Activated naive CD4-positive, alpha-beta T cell treated with Interleukin-2 at 50 U/mL for 16 hours (primary cell): ENCODE results near the gene SETBP1.
A peak's percentile ranks its signal among the peaks of the same experiment; 100 is the strongest.

Source experiments
- DNase-seq: peaks from one replicate; pipeline ENCODE4 v3.0.0-alpha.2; 2020

SETBP1 gene

GRCh38 chr18:44884431-44884830 lies 203.7 kb downstream of the SETBP1 start:
- DNase-seq = no peak

DNA sequence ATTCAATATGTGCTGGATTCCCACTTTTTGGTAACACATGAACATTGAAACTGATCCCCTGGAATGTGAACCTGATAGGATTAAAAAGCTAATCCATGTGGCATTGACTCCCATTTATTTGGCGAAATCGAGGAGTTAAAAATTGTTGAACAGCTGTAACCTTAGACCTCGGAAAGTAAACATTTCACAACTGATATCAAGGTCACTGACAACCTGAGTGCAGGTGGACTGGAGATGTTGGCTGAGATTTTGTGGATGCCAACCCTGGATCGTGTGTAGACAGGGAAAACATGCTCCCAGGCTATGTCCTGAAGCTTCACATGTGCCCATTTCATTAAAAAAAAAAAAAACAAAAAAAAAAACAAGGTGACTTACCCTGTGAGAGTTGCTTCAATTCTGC lies 204.8 kb downstream of the SETBP1 start:
- DNase-seq = no peak

DNA sequence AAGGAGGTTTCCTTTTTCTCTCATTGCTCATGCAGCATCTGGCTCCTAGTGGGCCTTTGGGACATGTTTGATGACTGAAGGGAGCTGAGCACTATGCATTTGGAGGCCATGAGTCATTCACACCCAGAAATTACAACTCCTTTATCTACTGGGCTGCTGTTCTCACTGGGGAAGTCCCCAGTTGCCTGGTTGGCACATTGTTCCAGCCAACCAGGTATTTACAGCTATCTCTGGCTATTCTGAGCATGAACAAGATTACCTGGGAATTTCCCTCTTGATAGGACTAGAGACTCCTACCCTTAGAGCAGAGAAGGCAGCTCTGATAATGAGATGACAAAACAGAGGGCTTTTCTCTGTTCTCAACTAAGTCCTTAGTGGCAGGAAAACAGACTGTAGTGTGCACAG lies 206.5 kb downstream of the SETBP1 start:
- DNase-seq = peak; percentile 57

DNA sequence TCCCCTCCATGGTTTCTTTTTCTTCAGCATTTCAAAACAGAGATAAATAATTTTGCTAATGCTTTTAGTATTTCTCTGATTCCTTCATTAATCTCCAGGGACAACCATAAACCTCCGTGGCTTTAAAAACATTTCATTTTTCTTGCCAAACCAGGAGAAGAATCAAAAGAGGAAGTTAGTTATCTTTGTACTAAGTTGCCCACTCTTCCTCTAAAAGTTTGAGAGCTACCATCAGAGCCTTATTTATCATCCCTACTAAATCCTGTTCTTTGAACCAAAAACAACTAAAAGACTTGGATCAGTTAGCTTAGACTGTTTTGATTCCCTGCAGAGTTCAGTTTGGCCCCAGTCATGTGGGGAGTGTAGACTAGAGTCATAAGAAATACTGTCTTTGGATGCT lies 208.4 kb downstream of the SETBP1 start:
- no peak for DNase-seq

DNA sequence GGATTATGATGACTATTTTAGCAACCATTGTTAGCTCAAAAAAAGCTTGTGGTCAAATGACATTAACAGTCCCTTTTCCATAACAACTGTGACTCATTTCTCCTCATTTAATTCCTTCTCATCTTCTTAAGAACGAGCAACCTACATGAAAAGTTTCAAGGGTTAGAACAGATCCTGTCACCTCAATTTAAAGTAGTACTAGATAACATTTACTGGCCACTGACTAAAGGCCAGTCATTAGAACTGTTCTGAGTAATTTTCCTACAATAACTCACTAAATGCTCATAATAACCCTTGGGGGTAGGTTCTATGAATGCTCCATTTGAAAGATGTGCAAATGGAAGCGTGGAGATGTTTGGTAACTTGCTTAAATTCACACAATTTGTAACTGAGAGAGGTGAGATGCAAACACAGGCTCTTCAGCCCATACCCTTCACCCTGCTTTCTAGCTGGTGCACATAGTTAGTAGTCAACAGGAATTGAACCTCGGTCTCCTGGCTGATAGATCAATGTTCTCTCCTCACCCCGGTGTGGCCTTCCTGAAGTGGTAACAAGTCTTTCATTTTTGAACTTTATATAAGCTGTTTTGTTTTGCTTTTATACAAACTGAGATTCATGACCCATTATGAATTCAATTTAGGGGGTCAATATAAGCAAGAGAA lies 212.5 kb downstream of the SETBP1 start:
- DNase-seq = no peak

- no peak for DNase-seq
Measured at GRCh38 chr18:44893966-44894365, 213.3 kb downstream of the SETBP1 start.

DNA sequence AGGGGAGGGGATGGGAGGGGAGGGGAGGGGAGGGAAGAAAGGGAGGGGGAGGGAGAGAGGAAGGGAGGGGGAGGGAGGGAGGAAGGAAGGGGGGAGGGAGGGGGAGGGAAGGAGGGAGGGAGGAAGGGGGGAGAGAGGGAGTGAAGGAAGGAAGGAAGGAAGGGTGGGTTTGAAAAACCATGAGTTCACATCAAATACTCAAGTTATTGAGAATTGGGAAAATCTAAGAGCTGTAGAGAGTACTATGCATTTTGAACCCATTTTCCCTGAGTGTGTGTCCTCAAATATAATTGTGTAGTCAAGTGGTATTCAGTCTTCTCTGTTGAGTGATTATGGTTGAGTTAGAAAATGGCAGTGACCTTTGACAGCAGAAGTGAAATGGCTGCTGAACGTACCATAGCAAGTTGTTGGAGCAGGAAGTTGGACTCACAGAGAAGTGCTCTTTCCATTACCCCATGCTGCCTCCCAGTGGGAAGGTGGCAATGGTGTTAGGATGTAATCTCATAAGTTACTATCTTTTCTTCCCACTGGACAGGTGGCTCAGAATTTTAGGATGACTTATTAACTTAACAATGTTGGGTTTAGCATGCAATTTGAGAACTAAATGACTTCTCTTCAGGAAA lies 214.6 kb downstream of the SETBP1 start:
- peak; percentile 38 for DNase-seq

GRCh38 chr18:44896846-44897245 lies 216.2 kb downstream of the SETBP1 start:
- no peak for DNase-seq

GRCh38 chr18:44897411-44897810 lies 216.7 kb downstream of the SETBP1 start:
- DNase-seq = no peak

GRCh38 chr18:44897816-44898215 lies 217.1 kb downstream of the SETBP1 start:
- DNase-seq = no peak

DNA sequence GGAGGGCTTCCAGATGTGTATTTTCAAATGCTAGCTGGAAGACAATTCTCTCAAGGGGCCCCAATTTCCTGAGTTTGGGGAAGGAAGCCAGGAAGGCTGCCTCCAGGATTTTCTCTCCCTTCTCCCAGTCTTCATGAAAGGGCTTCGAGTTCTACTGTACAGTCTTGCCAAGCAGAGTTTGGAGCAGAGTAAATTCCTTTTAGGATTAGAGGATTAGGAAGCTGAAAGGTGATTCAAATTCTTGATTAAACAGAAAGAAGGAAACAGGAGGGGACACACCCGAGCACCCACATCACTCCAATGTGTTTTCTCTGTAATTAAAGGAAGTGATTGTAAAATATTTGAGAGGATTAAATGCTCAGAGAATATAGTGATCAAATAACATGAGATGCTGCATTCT lies 217.8 kb downstream of the SETBP1 start:
- no peak for DNase-seq

- no peak for DNase-seq
Measured at GRCh38 chr18:44899832-44900231, 219.1 kb downstream of the SETBP1 start.

DNA sequence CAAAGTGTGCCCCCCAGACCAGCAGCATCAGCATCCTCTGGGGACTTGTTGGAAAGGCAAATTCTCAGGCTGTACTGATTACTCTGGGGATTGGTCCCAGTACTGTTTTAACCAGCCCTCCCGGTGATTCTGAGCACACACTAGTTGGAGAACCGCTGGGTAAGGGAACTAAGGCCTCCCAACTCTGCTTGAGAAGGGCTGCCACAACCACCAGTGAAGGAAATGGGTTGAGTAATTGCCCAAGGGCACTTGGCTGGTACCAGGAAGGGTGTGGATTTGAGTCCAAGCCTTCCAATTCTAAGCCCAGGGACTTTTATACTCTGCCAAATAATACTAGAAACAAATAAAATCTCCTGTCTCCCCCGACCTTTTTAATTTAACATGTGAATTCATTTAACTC lies 219.9 kb downstream of the SETBP1 start:
- no peak for DNase-seq

DNA sequence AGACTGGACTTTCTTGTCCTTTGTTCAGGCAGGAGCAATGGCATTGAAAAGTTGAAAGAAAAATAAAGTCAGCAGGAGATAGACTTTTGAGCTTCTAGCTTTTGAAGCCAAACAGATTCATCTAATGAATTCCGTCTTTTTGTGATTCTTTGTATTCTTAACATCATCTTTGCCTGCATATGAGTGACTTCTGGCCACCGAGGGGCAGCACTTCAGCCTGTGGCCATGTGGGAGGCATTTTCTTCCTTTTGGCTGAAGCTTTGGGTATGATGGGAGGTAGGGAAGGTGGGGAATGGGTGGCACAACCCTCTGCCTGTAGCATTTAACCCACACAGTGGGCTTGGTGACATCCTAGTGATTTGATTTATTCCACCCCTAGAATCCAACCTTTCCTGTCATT lies 220.6 kb downstream of the SETBP1 start:
- no peak for DNase-seq

- DNase-seq = no peak
Measured at GRCh38 chr18:44903327-44903726, 222.6 kb downstream of the SETBP1 start.

- DNase-seq = no peak
Measured at GRCh38 chr18:44904768-44905167, 224.1 kb downstream of the SETBP1 start.

- no peak for DNase-seq
Measured at GRCh38 chr18:44909191-44909719, 228.6 kb downstream of the SETBP1 start.

GRCh38 chr18:44911260-44911659 lies 230.6 kb downstream of the SETBP1 start:
- DNase-seq = no peak

DNA sequence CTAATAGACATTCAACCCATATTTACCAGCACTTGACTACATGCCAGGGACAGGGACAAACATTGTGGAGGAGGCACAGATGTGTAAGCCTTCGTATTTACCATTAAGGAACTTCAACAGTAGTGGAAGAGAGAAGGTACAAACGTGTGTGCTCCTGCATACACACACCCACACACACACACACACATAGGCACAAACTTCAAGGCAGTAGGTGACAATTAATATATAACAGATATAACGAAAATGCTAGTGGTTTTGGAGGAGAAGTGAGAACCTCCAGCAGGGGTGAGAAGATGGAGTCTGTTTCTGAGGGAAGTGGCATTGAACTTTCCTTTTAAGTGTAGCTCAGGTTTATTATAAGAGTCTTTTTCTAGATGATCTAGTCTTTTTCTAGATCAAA lies 231.1 kb downstream of the SETBP1 start:
- DNase-seq = no peak

- DNase-seq = no peak
Measured at GRCh38 chr18:44912740-44913478, 232.2 kb downstream of the SETBP1 start.

- no peak for DNase-seq
Measured at GRCh38 chr18:44914028-44914427, 233.3 kb downstream of the SETBP1 start.

GRCh38 chr18:44915213-44915612 lies 234.5 kb downstream of the SETBP1 start:
- DNase-seq = no peak

DNA sequence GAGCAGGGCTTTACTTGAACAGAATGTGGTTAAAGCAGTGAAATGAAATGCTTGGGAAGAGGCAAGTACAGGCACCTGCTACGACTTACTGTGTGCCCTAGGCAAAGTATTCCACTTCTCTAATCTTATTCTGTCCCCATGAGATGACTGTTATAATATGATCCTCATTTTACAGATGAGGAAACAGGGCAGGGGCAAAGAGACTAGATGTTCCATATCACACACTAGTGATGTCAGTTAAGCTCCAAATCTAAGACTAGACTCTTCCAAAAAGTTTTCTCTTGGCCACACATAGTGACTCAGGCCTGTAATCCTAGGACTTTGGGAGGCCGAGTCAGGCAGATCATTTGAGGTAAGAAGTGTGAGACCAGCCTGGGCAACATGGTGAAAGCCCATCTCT lies 235.0 kb downstream of the SETBP1 start:
- no peak for DNase-seq
